Amygdala (tissue), 56 donors: ENCODE data around the gene ADAMTS9.
A peak's percentile ranks its signal among the peaks of the same experiment; 100 is the strongest.

Experiments
- DNase-seq, 56 donors: peaks; one replicate each; lab custom pipeline; 2025; lab: John Stamatoyannopoulos, UW

Gene ADAMTS9

GRCh38 chr3:64687086-64687780, 567 bp downstream of the ADAMTS9 start:
- peak in 5 of 56 donors; percentile 14 to 59 (median 28) for DNase-seq

- peak in 5 of 56 donors; percentile 31 to 50 (median 34) for DNase-seq
Measured at GRCh38 chr3:64686446-64686908, 1.3 kb downstream of the ADAMTS9 start.

- peak in 51 of 56 donors; percentile 3 to 86 (median 66) for DNase-seq
Measured at GRCh38 chr3:64685800-64686445, 1.9 kb downstream of the ADAMTS9 start.

- peak in 20 of 56 donors; percentile 10 to 64 (median 37) for DNase-seq
Measured at GRCh38 chr3:64685331-64685799, 2.4 kb downstream of the ADAMTS9 start.

- DNase-seq: peak in 7 of 56 donors; percentile 4 to 43 (median 17)
Measured at GRCh38 chr3:64684715-64685261, 3.0 kb downstream of the ADAMTS9 start.

GRCh38 chr3:64681827-64682226, 6.0 kb downstream of the ADAMTS9 start:
- DNase-seq: no peak

GRCh38 chr3:64681015-64681414, 6.8 kb downstream of the ADAMTS9 start:
- DNase-seq: no peak

- no peak for DNase-seq
Measured at GRCh38 chr3:64680334-64680733, 7.5 kb downstream of the ADAMTS9 start.

- DNase-seq: no peak
Measured at GRCh38 chr3:64677961-64678716, 9.7 kb downstream of the ADAMTS9 start.

- DNase-seq: no peak
Measured at GRCh38 chr3:64676831-64677230, 11.0 kb downstream of the ADAMTS9 start.

GRCh38 chr3:64675687-64676247, 12.0 kb downstream of the ADAMTS9 start:
- no peak for DNase-seq

GRCh38 chr3:64674591-64675076, 13.2 kb downstream of the ADAMTS9 start:
- no peak for DNase-seq

- DNase-seq: no peak
Measured at GRCh38 chr3:64673159-64673715, 14.6 kb downstream of the ADAMTS9 start.

GRCh38 chr3:64668582-64669510, 19.0 kb downstream of the ADAMTS9 start:
- no peak for DNase-seq

- DNase-seq: peak in 20 of 56 donors; percentile 1 to 44 (median 9)
Measured at GRCh38 chr3:64667887-64668581, 19.8 kb downstream of the ADAMTS9 start.

GRCh38 chr3:64667138-64667537, 20.7 kb downstream of the ADAMTS9 start:
- no peak for DNase-seq

GRCh38 chr3:64666171-64666588, 21.6 kb downstream of the ADAMTS9 start:
- DNase-seq: no peak

GRCh38 chr3:64664397-64664796, 23.4 kb downstream of the ADAMTS9 start:
- DNase-seq: no peak
